Measurements from ENCODE around the gene CDK19.
"Not testable (repeated sequence)": the region's sequence is repeated elsewhere in the genome, so short reads cannot be mapped to it uniquely, and the experiment has no call there.

Gene CDK19

DNA sequence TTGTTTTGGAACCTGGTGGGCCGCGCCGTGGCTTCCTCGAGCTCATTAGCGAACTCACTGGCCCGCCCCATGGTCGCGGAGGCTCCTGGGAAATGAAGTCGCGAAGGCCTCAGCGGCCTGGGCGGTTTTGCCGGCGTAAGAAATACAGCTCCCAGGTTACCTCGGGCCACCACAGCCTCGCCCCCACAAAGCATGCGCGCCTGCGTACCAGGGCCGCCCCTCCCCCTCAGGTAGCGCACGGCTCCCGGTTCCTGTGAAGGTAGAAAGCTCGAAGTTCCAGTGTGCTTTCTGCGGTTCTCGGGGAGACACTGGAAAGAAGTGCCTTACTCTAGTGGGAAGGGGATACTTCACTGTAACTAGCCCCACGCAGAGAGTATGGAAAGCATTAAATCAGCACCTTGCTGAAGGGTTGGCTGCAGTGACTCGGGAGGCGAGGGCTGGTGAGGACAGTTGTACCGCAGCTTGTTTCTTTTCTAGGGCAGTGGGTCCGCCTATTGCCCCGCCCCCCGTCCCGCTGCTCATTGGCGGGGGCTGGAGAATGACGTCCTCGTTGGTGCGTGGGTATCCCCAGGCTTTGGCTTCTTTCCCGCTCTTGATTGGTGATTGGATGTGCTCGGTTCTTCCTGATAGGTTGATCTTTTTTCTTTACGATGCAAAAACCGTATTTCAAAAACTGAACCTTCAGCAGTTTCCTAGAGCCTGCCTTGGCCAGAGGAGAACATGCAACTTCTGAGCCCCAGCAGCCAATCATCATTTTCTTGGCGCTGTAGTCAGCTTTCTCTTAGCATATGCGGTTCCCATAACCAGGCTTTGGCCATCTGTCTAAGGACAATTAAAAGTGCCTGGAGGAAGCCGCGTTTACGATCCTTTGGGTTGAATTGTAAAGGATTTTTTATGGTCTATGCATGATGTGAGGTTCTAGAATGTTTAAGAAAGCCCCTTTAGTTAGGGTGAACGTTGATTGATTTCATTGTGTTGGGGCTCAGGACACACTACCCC is at the start of gene CDK19:
TSS of gene CDK19 (minus strand) at position 59 of the 999 bp plus-strand sequence. CDS start 333 bp downstream, outside the sequence.
- peak; percentile 95 for DNase-seq (ENCODE audit: low read depth)

DNA sequence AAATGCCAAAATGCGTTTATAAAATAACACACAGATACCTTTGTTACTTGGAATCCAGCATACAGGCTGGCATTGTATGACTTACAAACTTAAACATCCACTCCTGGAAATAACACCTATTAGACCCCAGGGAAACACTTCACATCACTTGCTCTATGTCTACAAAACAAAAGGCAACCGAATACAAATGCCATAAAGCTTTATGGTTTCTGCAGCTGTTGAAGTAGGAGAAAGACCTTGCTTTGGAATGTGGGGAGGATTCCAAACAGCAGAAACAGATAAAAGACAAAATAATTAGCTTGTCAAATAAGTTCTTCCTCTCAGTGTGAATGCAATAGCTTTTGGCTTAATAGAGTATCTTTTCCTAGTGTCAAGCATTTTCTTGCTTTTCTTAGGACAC is 49.6 kb upstream of the CDK19 start:
- DNase-seq (ENCODE audit: low read depth), result no peak

DNA sequence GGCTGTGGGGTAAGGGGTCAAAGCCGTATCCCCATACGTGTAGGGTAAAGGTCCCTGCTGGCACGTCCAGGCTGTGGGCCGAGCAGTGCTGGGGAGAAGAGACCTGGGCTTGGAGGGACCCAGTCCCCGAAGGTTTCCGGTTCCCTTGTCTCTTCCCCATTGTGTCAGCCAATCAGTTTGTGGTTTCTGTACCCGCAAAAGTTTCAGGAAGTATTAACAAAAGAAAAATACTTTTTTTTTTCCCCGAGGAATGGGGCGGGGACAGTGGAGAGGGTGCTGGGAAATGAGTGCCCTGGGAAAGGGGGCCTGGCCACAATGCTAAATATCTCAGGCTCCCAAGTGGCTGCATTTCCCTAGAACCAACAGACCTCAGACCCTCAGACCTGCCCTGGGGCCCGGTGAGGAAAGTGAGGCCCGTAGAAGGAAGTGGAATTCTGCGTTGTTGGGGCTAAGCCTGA is 44.1 kb upstream of the CDK19 start:
- DNase-seq (ENCODE audit: low read depth), result no peak

DNA sequence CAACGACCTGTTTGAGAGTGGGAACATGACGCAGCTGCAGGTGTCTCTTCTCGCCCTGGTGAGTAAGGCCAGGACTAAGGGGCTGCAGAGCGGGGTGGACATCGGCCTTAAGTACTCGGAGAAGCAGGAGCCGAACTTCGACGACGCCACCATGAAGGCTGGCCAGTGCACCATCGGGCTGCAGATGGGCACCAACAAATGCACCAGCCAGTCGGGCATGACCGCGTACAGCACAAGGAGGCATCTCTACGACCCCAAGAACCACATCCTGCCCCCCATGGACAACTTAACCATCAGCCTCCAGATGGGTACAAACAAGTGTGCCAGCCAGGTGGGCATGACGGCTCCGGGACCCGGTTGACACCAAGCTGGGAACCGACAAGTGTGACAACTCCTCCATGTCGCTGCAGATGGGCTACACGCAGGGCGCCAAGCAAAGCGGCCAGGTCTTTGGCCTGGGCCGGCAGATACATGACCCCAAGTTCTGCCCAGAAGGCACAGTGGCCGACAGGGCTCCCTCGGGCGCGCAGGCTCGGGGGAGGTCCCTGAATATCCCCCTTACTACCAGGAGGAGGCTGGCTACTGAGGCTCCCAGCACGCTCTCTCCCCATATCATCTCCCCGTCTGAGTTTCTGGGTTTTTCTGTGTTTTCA is 43.4 kb upstream of the CDK19 start:
- DNase-seq (ENCODE audit: low read depth), result no peak

DNA sequence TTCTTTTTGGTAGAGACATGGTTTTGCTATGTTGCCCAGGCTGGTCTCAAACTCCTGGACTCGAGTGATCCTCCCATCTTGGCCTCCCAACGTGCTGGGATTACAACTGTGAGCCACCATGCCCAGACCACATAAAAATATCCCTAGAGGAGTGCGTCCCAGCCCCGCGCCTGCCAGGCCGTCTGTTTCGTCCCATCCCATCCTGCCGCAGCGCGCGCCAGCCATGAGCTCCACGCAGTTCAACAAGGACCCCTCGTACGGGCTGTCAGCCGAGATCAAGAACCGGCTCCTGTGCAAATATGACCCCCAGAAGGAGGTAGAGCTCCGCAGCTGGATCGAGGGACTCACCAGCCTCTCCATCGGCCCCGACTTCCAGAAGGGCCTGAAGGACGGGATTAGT is 42.7 kb upstream of the CDK19 start:
- DNase-seq (ENCODE audit: low read depth), result no peak

DNA sequence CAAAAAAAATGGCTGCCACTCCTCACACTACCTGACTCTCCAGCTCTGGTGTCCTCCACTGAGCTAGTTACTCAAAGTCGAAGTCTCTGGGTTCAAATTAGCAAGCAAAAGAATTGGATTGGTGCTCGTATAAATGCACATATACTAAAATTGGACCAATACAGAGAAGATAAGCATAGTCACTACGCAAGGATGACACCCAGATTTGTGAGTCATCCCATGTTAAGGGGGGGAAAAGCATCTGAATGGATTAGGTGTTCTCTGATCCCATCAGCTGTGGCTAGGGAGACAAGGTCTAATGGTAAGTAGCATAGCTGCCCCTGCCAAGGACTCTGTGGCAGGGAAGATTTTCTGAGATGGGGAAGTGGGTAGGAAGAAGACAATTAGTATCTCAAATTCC is 41.0 kb upstream of the CDK19 start:
- no peak for DNase-seq (ENCODE audit: low read depth)

DNA sequence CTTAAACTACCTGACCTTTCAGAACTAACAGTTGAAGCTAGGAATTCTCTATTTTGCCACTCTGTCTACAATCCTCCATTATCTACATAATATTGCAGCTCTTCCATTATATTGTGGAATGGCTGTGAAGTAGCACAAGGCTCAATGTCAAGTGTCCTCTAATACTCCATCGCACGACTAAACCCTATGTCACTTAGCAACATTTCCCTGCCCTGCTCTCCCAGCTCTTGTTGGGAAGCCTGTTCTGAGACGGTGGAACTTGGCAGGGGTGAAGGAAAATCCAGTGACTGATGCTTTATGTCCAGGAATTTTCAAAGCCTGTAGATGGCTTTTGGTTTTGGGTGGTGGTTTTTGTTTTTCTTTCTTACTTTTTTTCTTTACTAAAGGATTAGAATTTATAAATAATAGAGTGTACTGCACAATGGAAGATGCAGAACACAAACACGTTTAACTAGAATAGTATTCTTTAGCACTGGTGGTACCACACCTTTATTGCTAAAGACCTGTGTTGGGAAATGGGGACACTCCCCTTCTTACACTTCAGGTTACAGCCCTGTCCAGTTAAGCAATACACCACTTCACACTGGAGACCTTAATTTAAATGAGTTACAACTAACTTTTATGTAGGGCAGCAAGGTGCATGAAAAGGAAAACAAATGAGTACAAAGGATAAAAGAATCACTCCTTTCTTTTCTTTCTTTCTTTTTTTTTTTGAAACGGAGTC is 38.6 kb upstream of the CDK19 start:
- DNase-seq (ENCODE audit: low read depth), result no peak

DNA sequence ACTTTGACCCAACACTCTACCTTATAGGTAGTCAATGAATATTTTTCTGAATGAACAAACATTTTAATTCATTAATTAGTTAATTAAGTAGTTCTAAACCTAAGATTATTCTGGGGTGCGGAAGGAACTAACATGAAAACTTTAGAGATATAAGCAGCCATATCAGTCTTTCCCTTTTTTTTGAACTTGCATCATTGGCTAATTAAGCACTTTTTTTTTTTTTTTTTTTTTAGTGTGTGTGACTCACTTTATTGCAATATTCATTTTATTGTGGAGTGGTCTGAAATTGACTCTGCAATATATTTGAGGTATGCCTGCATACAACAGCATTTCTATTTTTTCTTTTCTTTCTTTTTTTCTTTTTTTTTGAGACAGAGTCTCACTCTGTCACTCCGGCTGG is 37.5 kb upstream of the CDK19 start:
- DNase-seq (ENCODE audit: low read depth), result no peak

DNA sequence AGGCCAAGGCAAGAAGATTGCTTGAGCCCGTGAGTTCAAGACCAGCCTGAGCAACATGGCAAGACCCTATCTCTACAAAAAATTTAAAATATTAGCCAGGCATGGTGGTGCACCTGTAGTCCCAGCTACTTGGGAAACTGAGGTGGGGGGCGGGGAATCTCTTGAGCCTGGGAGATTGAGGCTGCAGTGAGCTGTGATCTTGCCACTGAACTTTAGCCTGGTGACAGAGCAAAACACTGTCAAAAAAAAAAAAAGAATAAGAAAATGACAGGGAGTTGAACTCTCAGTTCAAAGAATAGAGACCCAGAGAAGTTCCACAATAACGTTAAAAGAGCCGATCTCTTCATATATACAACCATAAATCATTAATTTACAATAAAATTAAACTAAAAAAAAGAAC is 34.5 kb upstream of the CDK19 start:
- no peak for DNase-seq (ENCODE audit: low read depth)

DNA sequence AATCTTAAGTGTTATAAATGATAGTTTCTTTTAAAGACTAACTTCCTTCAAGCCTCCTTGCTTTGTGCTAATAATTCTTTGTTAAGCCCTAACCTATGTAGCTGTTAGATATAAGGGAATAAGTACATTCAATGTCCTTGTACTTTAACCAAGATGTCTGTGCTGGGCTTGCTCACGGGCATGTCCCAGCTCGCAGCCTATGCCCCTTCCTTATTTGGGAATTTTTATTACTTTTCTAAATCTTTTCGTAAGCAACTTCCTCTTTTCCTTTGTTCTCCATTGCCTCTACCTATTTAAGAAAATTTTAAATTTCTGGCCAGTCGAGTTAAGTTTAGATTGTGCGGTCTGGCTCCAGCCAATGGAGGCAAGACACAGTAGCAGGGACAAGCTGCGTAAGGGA is 26.0 kb upstream of the CDK19 start:
- no peak for DNase-seq (ENCODE audit: low read depth)

DNA sequence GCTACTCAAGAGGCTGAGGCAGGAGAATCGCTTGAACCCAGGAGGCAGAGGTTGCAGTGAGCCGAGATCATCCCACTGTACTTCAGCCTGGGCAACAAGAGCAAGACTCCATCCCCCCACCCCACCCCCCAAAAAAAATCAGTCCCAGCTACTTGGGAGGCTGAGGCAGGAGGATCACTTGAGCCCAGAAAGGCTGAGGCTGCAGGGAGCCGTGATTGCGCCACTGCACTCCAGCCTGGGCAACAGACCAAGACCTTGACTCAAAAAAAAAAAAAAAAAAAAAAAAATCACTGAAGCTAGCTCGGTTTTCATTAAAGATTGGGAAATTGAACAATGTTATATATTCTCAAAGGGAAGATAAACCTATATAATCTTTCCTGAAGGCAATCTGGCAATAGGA is 20.5 kb upstream of the CDK19 start:
- DNase-seq (ENCODE audit: low read depth), result not testable (repeated sequence)

DNA sequence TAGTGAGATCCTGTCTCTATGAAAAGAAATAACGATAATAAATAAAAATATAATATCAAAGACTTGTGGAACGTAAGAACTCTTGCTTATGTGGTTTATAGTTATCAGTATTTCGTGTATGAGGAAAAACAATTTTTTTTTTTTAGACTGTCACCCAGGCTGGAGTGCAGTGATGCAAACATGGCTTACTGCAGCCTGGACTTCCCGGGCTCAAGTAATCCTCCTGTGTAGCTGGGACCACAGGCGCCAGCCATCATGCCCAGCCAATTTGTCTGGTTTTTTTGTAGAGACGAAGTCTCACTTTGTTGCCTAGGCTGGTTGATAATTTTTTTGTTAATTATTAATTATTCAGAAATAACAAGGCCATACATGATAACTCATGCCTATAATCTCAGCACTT is 18.6 kb upstream of the CDK19 start:
- no peak for DNase-seq (ENCODE audit: low read depth)

DNA sequence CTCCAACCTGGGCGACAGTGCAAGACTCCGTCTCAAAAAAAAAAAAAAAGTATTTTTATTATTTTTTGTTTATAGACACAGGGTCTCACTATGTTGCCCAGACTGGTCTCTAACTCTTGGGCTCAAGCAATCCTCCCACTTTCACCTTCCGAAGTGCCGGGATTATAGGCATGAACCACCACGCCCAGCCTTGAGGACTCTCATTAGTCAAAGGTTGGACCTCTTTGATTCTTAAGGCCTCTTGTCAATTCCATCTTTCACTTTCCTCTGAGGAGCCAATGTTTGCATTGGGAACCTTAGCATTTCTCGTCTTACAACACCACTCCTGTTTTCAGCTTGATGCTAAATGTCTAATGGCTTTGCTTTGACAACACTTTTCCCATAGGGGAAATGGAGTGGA is 16.1 kb upstream of the CDK19 start:
- DNase-seq (ENCODE audit: low read depth), result no peak

DNA sequence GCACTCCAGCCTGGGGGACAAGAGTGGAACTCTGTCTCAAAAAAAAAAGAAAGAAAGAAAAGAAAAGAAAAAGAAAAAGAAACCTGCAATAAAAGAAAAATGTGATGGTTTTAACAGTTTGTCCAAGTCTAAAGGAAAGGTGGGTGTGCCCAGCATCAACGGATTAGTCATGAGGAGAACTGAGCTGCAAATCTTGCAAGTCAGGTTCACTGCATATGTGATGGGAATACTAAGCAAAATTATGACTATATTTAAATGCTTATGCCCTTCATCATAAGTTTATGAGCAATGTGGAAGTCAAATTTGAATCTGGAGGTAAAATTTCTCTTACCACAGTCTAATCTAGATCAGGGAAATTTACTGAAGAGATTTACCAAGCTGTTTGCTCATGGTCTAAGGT is 13.1 kb upstream of the CDK19 start:
- no peak for DNase-seq (ENCODE audit: low read depth)

DNA sequence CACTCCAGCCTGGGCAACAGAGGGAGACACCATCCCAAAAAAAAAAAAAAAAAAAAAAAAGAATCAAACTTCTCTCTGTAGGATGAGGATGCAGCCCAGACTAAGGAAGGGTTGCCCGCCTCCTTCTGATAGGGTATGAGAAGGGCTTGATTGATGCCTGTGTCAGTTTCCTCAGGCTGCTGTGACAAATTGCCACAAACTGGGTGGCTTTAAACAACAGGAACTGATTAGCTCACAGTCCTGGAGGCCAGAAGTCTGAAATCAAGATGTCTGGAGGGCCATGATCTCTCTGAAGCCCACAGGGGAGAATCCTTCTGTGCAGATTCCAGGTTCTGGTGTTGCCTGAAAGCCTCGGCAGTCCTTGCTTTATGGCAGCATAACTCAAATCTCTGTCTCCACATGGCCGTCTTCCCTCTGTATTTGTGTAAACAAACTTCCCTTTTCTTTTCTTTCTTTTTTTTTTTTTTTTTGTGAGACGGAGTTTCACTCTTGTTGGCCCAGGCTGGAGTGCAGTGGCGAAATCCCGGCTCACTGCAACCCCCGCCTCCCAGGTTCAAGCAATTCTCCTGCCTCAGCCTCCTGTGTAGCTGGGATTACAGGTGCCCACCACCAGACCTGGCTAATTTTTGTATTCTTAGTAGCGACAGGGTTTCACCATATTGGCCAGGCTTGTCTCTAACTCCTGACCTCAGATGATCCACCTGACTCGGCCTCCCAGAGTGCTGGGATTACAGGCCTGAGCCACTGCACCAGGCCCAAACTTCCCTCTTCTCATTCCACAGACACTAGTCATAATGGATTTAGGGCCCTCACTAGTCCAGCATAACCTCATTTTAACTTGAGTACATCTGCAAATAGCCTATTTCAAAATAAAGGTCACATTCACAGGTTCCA is 11.2 kb upstream of the CDK19 start:
- DNase-seq (ENCODE audit: low read depth), result no peak

DNA sequence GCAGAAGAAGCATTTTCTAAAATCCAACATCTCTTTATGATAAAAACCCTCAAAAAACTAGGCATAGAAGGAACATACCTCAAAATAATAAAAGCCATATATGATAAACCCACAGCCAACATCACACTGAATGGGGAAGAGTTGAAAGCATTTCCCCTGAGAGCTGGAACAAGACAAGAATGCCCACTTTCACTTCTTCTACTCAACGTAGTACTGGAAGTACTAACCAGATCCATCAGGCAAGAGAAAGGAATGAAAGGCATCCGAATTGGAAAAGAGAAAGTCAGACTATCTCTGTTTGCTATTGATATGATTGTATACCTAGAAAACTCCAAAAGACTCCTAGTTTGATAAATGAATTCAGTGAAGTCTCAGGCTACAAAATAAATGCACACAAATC is 7.9 kb upstream of the CDK19 start:
- DNase-seq (ENCODE audit: low read depth), result no peak

DNA sequence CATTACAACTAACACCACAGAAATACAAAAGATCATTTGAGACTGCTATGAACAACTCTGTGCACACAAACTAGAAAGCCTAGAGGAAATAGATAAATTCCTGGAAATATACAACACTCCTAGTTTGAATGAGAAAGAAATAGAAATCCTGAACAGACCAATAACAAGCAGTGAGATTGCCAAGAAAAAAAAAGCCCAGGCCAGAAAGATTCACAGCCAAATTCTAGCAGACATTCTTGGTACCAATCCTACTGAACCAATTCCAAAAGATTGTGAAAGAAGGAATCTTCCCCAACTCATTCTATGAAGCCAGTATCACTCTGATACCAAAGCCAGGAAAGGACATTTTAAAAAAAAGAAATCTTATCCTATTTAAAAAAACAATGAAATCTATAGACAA is 7.0 kb upstream of the CDK19 start:
- DNase-seq (ENCODE audit: low read depth), result no peak

DNA sequence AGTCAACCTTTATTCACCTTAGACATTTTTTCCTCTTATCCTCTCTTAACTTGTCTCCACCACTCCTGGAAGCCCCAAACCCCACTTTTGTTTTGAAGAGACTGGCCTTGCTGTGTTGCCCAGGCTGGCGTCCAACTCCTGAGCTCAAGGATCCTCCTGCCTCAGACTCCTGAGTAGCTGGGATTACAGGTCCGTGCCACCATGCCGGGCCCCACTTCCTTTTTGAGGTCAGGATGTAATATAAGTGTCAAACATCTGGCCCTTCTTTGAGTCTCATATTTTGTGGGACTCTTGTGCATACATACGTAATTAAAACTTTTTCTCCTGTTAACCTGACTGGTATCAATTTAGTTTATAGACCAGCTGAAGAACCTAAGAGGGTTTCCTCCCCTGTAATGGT is 1.4 kb upstream of the CDK19 start:
- no peak for DNase-seq (ENCODE audit: low read depth)

DNA sequence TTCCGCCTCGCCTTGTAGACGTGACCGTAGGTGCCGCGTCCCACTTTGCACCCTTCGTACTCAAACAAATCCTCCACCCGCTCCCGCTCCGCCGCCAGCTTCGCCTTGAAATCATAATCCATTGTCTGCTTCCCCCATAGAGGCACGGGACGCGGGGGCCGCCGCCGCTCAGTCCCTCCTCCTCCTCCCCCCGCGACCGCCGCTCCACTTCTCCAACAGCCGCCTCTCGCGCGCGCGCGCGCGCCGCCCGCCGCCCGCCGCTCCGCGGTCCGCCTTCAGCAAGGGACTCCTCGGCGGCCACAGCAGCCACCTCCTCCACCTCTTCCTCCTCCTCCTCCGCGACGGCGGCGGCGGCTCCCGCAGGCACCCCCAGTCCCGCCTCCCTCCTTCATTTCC is 256 bp downstream of the CDK19 start:
- DNase-seq (ENCODE audit: low read depth), result no peak

DNA sequence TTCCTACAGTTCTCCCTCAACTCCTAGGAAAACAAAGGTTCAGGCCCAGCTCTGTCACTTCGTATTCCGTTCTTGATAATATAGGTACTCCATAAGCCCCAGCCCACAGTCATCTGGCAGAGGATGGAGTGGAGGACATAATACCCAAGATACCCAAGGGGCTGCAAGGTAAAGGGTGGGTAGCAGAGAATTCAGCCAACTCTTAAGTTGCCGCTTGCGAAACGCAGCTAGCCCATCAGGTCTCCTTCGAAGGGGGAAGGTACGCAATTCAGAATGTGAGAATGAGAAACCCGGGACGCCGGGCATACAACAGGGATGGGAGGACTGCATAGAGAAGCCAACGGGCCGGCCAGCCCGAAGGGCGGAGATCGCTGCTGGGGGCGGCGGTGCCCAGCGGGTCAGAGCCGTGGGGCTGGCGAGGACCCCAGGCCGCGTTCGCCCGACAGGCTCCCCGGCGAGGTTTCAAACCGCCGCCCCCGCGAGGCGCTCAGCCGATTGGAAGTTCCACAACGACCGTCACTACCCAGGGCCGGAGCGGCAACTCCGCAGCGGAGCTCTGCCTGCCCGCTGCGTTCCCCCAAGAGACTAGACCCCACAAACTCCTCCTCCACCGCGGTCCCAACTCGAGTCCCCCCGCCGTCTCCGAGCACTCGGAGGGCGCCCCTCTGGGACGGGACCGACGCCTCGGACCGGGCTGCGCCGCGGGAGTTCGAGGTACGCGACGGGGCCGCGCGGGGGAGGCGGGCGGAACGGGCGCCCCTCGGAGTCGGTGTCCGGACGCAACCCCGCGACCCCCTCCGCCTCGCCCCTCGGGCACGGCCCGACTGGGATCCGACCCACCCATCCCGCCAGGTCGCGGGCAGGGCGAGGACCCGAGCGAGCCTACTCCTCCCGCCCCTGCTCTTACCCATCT is 911 bp downstream of the CDK19 start:
- DNase-seq (ENCODE audit: low read depth), result peak; percentile 38
